HepG2 (cell line): ENCODE results near the gene ZNF474.

ENCODE experiments used
- KLF13 ChIP-seq: sonication (generic); formaldehyde crosslinking; IDR thresholded peaks from 2 replicates; pipeline ENCODE4 v1.4.0; 2020; ENCODE audit warnings: mild to moderate bottlenecking, missing genetic modification reagents
- RBAK ChIP-seq: sonication (generic); formaldehyde crosslinking; IDR thresholded peaks from 2 replicates; pipeline ENCODE4 v1.5.1; 2020; ENCODE audit warnings: mild to moderate bottlenecking, missing genetic modification reagents

DNA sequence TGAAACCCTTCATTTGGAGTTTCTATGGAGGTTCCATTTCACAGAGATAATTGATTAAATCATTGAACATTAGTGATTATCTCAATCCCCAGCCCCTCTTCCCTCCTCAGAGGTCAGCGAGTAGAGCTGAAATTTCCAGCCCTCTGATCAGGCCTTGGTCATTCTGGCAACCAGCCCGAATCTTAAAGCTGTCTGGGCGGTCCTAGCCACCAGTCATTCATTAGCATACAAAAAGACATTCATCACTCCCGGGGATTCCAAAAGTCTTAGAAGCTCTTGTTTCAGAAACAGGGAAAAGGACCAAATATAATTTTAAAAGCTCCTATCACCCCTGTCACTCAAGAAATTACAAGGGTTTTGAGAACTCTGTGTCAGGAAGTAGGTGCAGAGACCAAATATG, 41.3 kb downstream of the ZNF474 start:
- no peak for TF ChIP-seq RBAK
- no peak for TF ChIP-seq KLF13 (CRISPR knock-in tag)
